Right ventricle myocardium superior (tissue), 1 donor: ENCODE measurements around the gene NIT1. TPM values are rescaled to one million over a fixed set of nuclear protein-coding genes. Genes with fewer than 3 reads are reported as not detected.
"Not testable (repeated sequence)": the region's sequence is repeated elsewhere in the genome, so short reads cannot be mapped to it uniquely, and the experiment has no call there.

ENCODE experiments used
- ATAC-seq: fragments of 200-7000 bp; cut with Tn5 transposase; one replicate; pipeline ENCODE4 v1.9.1; 2020; ENCODE audit warnings: mild to moderate bottlenecking; ENCODE audit not compliant: poor library complexity
- DNase-seq: peaks from one replicate; pipeline ENCODE4 v3.0.0-alpha.2; 2020
- intact Hi-C: fragments of 100-400 bp; cut with DNase I; formaldehyde crosslinking; loops from one replicate; pipeline ENCODE4 v1.11.2; 2022
- total RNA-seq: library from RNA; stranded (reverse); fragmentation: NEBNext Ultra II Directional; extraction: Animal tissue kit (Norgen Biotek cat#: 25700); gene quantifications from one replicate; pipeline ENCODE4 v1.2.1, GENCODE V29; 2021
- donor health status: DM: no; HTN: yes; CAD: no; lungs with severe emphysema.

The NIT1 gene
- total RNA-seq, 1 donor from 2014 or later = 33.8 TPM

- DNase-seq (no peak), ATAC-seq (no peak)
- intact Hi-C loops = loop anchor here (2.0 to 5.0 kb wide), 2 partner anchors 52 to 102 kb away; partner anchors contain the start of gene USF1
These were observed 18.7 kb upstream of the NIT1 start for GRCh38 chr1:161099090-161099802.

GRCh38 chr1:161100556-161100955 lies 17.3 kb upstream of the NIT1 start:
- ATAC-seq (no peak), DNase-seq (no peak)
- intact Hi-C loops = no loop called here

- ATAC-seq = no peak
- intact Hi-C loops = no loop called here
- DNase-seq = no peak
These were observed 11.5 kb upstream of the NIT1 start for GRCh38 chr1:161106431-161106830.

- DNase-seq = no peak
- ATAC-seq = no peak
- intact Hi-C loops = no loop called here
These were observed 6.8 kb upstream of the NIT1 start for GRCh38 chr1:161111117-161111516.

GRCh38 chr1:161111527-161111926 lies 6.4 kb upstream of the NIT1 start:
- DNase-seq (no peak), ATAC-seq (no peak)
- intact Hi-C loops = no loop called here

- no peak for ATAC-seq
- intact Hi-C loops = no loop called here
- no peak for DNase-seq
These were observed 4.0 kb upstream of the NIT1 start for GRCh38 chr1:161113915-161114314.

GRCh38 chr1:161114556-161114955 lies 3.3 kb upstream of the NIT1 start:
- no peak for ATAC-seq
- intact Hi-C loops = no loop called here

GRCh38 chr1:161115132-161115711 lies 2.7 kb upstream of the NIT1 start:
- DNase-seq (no peak), ATAC-seq (no peak)
- intact Hi-C loops = no loop called here

More at GRCh38 chr1:161114556-161114955, 3.3 kb upstream of the NIT1 start:
- no peak for DNase-seq

- DNase-seq, intact Hi-C loops, ATAC-seq: not testable (repeated sequence)
These were observed 1.9 kb upstream of the NIT1 start for GRCh38 chr1:161115961-161116360.

- ATAC-seq (peak; percentile 15), DNase-seq (peak; percentile 73)
- intact Hi-C loops = no loop called here
These were observed 1.4 kb downstream of the NIT1 start for GRCh38 chr1:161119092-161119903.

GRCh38 chr1:161121042-161121650 lies 3.2 kb downstream of the NIT1 start:
- ATAC-seq (no peak), DNase-seq (no peak)
- intact Hi-C loops = no loop called here

GRCh38 chr1:161121834-161122233 lies 3.9 kb downstream of the NIT1 start:
- intact Hi-C loops = no loop called here
- DNase-seq = no peak
- ATAC-seq = no peak

GRCh38 chr1:161122967-161123366 lies 5.1 kb downstream of the NIT1 start:
- DNase-seq (no peak), ATAC-seq (no peak)
- intact Hi-C loops = no loop called here

GRCh38 chr1:161127649-161128048 lies 9.7 kb downstream of the NIT1 start:
- intact Hi-C loops = no loop called here
- no peak for DNase-seq
- no peak for ATAC-seq

GRCh38 chr1:161128591-161129420 lies 10.9 kb downstream of the NIT1 start:
- DNase-seq (no peak), ATAC-seq (no peak)
- intact Hi-C loops = no loop called here

- no peak for ATAC-seq
- DNase-seq = no peak
- intact Hi-C loops = no loop called here
These were observed 12.4 kb downstream of the NIT1 start for GRCh38 chr1:161130266-161130665.

- peak; percentile 19 for ATAC-seq
- intact Hi-C loops = no loop called here
- DNase-seq = no peak
These were observed 13.9 kb downstream of the NIT1 start for GRCh38 chr1:161131523-161132409.
